GM19043 (cell line): ENCODE measurements around the gene CCDC102A.

ENCODE experiments used
- ATAC-seq: cut with Tn5 transposase; IDR thresholded peaks from one replicate; pipeline ENCODE4 v1.9.1; 2021; ENCODE audit warnings: low read depth; ENCODE audit not compliant: unreplicated experiment

CCDC102A gene

DNA sequence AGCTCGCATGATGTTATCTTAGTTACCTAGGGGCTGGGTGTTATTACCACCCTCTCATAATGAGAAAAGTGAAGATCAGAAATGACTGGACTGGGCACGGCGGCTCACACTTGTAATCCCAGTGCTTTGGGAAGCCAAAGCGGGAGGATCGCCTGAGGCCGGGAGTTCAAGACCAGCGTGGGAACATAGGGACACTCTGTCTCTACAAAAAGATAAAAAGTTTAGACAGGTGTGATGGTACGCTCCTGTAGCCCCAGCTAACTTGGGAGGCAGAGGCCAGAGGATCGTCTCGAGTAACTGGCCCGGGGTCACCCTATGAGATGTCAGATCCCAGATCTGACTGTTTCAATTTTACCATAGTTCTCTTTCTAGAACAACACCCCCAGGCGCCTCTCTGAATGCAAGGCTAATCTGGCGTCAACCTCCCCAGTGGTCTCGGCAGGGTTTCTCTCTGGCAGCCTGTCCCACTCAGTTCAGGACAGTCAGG, 1.9 kb upstream of the CCDC102A start:
- ATAC-seq: no peak

DNA sequence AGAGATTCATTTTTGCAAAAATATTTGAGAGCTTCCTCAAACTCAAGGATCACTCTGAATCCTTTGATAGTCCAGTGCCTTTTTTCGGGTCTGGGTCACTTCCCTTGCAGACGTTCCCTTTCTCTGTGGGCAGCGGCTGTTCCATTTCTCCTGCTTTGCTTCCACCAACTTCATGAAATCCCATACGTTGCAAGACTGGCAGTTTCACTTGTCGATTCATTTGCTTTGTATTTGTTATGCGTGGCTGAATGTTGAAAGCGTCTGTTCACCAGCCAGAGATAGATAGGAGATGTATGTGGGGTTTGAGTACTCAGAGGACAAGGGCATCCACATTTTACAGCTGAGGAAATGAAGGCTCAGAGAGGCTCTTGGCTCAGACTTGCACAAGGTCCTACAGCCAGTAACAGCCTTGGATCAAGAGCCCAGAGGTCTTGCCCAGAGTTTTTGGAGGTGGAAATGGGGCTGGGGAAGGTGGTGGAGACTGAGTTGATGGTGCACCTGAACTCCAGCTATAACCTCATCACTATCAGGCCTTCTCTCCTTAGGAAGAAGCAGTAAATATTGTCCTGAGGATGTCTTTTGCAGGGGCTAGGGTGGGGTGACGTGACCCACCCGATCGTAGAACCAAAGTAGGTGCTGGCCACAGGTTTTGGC, 1.3 kb upstream of the CCDC102A start:
- no peak for ATAC-seq

- ATAC-seq: no peak
Observed at GRCh38 chr16:57537194-57537505, 779 bp upstream of the CCDC102A start.

DNA sequence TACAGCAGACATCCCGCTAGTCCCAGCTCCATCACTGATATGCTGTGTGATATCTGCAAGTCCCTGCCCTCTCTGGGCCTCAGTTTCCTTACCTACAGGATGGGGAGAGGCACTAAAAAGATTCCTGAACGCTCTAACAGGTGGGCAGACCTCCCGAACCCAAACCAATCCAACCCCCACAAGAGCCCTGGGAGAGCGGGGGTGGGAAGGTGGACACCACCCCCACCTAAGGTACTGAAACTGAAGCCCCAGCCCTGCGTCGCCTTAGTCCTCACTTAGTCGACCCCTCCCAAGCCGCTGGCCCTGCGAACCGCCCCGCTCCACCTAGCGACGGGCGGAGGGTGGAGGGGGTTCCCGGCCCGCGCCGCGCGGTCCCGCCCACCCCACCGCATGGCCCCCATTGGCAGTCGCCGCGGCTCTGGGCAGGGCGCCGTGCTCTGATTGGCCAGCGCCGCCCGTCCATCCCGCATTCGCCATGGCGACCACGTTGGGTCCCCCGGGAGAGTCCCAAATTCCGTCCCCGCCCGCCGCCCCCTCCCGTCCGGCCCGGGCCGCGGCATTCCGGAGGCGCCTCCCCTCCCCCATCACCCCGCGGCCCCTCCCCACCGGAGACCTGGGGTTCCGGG, 578 bp downstream of the CCDC102A start:
- peak; percentile 63 for ATAC-seq

DNA sequence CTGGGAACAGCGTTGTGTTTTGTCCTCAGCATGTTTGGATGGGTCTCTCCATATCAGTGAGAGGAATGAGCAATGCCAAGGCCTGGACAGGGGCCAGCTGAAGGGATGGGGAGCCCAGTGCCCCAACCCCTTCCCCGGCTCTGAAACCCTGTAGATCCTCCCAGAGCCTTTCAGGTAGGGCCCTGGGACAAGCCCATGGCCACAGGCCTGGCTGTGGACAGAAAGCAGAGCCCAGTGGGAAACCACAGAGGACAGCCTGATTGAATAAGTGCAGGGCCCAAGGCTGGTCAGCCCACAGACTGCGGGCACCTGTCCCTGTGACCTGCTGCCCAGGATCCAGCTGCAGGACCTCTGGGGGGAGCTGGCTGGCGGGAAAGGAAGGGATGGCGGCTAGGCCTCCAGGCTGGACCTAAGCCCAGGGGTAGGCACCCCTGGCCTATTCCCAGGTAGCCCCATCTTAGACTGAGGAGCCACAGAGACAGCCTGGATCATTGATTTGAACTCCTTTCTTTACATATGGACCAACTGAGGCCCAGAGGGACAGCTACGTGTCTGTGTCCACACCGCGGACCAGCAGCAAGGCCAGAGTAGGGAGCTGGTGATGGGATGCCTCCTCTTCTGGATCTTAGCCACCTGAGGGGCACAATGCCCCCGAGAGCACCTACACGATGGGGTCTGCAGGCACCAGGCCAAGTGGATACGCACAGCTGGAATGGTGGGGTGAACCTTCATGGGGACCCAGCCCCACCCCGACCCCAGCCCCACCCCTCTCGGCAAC, 1.3 kb downstream of the CCDC102A start:
- no peak for ATAC-seq

GRCh38 chr16:57534337-57534880, 2.0 kb downstream of the CCDC102A start:
- no peak for ATAC-seq

DNA sequence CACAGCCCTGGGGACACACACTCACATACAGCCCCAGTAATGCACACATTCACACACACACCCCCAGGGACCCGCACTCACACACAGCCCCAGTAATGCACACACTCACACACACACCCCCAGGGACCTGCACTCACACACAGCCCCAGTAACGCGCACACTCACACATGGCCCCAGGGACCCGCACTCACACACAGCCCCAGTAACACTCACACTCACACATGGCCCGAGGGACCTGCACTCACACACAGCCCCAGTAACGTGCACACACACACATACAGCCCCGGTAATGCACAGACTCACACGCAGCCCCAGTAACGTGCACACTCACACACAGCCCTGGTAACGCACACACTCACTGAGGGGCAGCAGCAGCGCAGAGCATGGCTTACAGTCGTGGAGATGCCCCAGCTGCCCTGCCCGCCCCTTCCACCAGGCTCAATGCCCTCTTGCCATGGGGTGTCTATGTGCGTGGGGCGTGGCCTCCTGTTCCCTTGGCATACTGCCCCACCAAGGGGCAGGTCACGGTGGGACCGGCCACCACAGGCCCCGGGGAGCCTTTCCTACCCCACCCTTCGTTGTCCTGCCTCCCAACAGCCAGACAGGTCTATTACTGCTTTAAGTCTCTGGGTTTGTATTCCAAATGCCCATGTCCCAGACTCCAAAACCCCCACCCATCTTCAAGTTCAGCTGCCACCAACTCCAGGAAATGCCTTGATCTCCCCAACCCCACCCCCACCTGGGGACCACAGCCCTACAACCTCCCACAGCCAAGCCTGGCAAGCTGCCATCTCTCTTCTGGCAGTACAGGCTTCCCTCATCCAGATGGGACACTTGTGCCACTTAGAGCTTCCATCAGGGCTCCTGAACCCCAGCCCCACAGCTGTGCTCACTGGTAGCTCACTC, 2.7 kb downstream of the CCDC102A start:
- no peak for ATAC-seq

DNA sequence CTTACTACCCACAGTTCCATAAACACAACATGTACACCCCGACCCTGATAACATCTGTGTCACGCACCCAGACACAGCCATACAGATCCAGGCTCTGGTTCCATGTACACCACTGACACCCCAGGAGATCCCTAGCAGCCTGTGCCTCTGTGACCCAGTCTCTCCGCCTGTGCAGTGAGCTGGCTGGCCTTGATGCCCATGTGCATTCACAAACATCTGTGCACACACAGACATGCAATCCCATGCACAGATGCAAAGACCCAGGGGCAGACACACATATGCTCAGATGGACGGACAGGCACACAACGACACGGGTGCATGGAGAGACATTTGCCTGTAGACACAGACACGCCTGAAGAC, 4.1 kb downstream of the CCDC102A start:
- no peak for ATAC-seq

DNA sequence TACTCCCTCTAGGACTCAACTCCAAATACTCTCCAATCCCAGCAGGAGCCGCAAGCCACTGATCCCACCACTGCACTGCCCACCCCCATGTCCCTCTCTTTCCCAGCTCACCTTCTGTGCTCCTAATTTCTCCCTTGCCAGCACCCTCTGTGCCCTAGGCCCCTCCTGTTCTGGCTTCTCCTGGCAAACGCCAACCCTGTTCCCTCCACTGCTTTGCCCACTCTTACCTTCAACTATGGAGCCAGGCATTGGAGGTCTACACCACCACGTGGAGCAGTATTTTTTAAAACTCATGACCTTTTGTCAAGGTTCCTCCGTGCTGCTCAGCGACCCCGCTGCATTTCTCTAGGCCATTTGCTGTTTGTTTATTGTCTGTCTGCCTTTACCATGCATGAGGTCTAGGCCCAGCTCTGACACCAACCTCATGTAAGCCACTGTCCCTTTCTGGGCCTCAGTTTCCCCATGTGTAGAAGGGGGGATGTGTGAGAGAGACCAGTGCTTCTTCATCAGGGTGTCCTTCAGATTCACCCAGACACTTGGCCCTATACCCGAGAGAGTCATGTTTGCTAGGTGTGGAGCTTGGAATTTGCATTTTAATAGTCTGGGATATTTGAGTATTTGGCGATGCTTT, 4.6 kb downstream of the CCDC102A start:
- ATAC-seq: no peak

DNA sequence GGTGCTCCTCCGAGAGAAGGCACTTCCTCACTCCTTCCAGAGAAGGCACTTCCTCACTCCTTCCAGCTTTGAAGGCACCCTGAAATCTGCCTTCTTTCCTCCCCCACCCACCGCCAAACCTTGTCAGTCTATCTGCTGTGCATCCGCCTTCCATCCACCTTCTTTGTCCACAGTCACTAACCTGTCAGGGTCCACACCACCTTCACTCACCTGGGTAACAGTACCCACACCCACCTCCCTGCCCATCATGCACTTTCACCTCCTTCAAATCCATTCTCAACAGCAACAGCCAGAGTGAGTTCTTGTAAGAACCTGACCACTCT, 5.2 kb downstream of the CCDC102A start:
- ATAC-seq: no peak

- ATAC-seq: no peak
Observed at GRCh38 chr16:57530522-57531252, 5.7 kb downstream of the CCDC102A start.

DNA sequence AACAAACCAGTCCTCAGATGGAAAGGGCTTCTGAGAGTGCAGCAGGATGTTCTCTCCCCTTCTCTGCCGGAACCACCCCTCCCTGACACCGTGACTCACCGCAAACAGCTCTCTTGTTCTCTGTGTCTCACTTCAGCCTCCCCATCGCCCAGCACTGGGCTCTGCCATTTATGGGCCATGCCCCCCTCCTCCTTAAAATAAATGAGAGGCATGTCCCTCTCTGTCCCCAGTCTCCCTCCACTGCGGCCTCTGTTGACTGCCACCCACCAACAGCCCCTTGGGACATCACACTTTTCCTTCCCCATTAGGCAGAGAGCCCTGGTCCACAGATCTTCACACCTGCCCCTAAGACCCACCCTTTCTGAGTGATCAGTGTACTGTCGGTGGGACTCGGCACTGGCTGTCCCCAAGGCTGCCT, 6.3 kb downstream of the CCDC102A start:
- peak; percentile 76 for ATAC-seq

DNA sequence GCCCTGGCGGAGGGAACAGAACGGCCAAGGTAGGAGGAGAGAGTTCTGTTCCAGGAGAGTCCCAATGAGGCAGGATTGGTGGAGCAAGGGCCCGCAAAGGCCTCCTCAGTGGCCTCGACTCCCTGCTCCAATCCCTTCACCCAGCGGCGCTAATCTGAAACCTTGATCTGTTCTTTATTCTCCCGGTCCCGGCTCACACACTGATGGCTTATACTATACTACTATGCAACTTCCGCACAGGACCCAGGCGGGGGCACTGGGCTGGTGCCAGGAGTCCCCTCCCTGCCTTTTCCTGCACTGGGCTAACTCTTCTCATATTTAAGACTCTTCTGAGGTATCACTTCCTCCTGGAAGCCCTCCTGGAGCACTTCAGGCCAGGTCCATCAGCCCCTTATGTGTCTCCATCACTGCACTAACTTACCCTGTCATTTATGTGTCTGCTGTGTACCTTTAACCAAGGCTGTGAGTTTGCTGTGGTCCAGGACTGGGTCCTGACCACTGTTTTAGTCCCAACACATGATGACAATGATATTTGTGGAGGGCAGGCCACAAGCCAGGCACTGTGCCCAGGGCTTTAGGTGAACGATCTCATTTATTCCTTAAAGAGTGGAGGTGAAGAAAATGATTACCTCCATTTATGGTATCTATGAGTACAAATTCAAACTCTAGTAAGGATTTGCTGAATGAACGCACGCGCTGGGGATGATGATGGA, 6.8 kb downstream of the CCDC102A start:
- peak; percentile 30 for ATAC-seq

- ATAC-seq: no peak
Observed at GRCh38 chr16:57528499-57529390, 7.6 kb downstream of the CCDC102A start.

DNA sequence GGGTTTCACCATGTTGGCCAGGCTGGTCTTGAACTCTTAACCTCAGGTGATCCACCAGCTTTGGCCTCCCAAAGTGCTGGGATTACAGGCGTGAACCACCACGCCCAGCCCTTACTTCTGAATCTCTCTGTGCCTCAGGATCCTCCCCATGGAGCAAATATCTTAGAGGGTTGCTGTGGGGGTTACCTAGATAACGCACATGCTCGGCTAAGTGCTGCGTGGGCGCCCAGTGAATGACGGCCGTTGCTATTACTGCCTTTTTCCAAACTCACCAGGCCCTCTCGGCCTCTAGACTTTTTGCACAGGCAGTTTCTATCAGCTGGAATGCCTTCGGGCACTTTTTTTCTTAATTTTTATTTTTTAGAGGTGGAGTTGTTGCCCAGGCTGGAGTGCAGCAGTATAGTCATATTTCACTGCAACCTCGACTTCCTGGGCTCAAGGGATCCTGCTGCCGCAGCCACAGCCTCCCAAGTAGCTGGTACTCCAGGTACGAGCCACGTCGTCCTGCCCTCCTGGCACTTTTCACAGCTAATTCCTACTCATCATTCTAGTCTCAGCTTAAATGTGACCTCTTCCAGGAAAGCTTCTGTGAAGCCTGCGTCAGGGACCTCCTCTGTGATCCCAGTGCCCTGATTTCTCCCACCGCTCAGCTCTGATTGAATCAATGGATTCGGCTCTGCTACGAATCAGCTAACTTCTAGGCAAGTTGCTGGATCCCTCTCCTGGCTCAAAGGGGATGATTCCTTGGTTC, 8.6 kb downstream of the CCDC102A start:
- ATAC-seq: no peak

GRCh38 chr16:57527027-57527426, 9.3 kb downstream of the CCDC102A start:
- ATAC-seq: no peak

- no peak for ATAC-seq
Observed at GRCh38 chr16:57526498-57526897, 9.9 kb downstream of the CCDC102A start.
